K562 (cell line): ENCODE measurements around the gene UBE2S. TPM values are rescaled to one million over a fixed set of nuclear protein-coding genes. Genes with fewer than 3 reads are reported as not detected.
"Not testable (repeated sequence)": the region's sequence is repeated elsewhere in the genome, so short reads cannot be mapped to it uniquely, and the experiment has no call there.

Source experiments
- ATAC-seq: fragments of 200-7000 bp; cut with Tn5 transposase; 3 replicates; pipeline ENCODE4 v1.9.1; 2020; ENCODE audit warnings: moderate library complexity
- Bru-seq: library from RNA; stranded (reverse); fragments of 400-500 nt; gene quantifications from one replicate; lab custom pipeline; 2021; lab: Mats Ljungman, UMichigan
- BruChase-seq, 2 experiments: library from RNA; stranded (reverse); fragments of 400-500 nt; gene quantifications; one replicate each; lab custom pipeline; 2021; lab: Mats Ljungman, UMichigan
- BruUV-seq: library from RNA; stranded (reverse); fragments of 400-500 nt; replicated peaks from 2 replicates; lab custom pipeline; 2021; lab: Mats Ljungman, UMichigan
- CTCF ChIA-PET: fragments of 300-600 bp; formaldehyde crosslinking; extraction: SDS; loops from one replicate; lab custom pipeline; 2021; ENCODE audit warnings: low intra/inter-chr PET ratio; lab: Yijun Ruan, JAX
- POLR2A ChIA-PET: fragments of 300-600, 350-650 bp; sonication (Branson Sonifier 250); formaldehyde crosslinking; extraction: SDS; loops from one replicate; lab custom pipeline; 2021; ENCODE audit warnings: antibody characterized with exemption, inconsistent platforms; lab: Yijun Ruan, JAX
- DNase-seq, 4 experiments: peaks; one replicate each; pipeline versions ENCODE4 v3.0.0 to v3.0.0-alpha.2; 2011 to 2018; ENCODE audit warnings: low spot score in 3 of 4, mixed read lengths in 3 of 4; ENCODE audit errors: extremely low read depth in 1 of 4
- FAIRE-seq: peaks from 2 replicates; lab custom pipeline; 2011; peaks lifted over from hg19 to GRCh38; lab: Jason Lieb, UNC
- H2AFZ ChIP-seq: 2 replicates; pipeline ENCODE4 v1.6.0; 2011; ENCODE audit warnings: low read depth, low read length, control low read depth, inconsistent platforms
- H3K27ac ChIP-seq: fragments of 200-600 bp; 3 replicates; pipeline ENCODE4 v1.8.0; 2011; ENCODE audit warnings: low read depth, mild to moderate bottlenecking, control low read depth, inconsistent platforms, low read length, moderate library complexity, mixed read lengths; ENCODE audit errors: extremely low read depth
- H3K27me3 ChIP-seq, 2 experiments: fragments of 300-600 bp in 1 of 2; 2 replicates in 1 of 2; 3 replicates in 1 of 2; pipeline versions ENCODE4 v1.6.0 to v1.8.0; 2011; ENCODE audit warnings: inconsistent platforms in 2 of 2, low read length in 2 of 2, mild to moderate bottlenecking in 1 of 2, mixed read lengths in 1 of 2, moderate library complexity in 1 of 2; ENCODE audit not compliant: control insufficient read depth in 2 of 2, insufficient read depth in 2 of 2
- H3K36me3 ChIP-seq: fragments of 300-600 bp; 3 replicates; pipeline ENCODE4 v1.8.0; 2011; ENCODE audit warnings: mild to moderate bottlenecking, low read length, inconsistent platforms; ENCODE audit not compliant: control insufficient read depth, insufficient read depth
- H3K4me1 ChIP-seq, 2 experiments: fragments of 200-600 bp in 1 of 2; replicated peaks in 1 of 2; 2 replicates in 1 of 2; 3 replicates in 1 of 2; pipeline versions ENCODE4 v1.5.1 to v1.8.0; 2011; ENCODE audit warnings: inconsistent platforms in 2 of 2, low read length in 2 of 2, mild to moderate bottlenecking in 1 of 2, mixed read lengths in 1 of 2, moderate library complexity in 1 of 2; ENCODE audit not compliant: control insufficient read depth in 2 of 2, insufficient read depth in 2 of 2
- H3K4me2 ChIP-seq: 2 replicates; pipeline ENCODE4 v1.6.1; 2011; ENCODE audit warnings: low read length, control low read depth, inconsistent platforms, mixed read lengths; ENCODE audit not compliant: insufficient read depth
- H3K4me3 ChIP-seq: fragments of 200-600 bp; sonication (generic), shearing (Covaris generic); 2 replicates; pipeline ENCODE4 v1.5.1; 2016; ENCODE audit warnings: control low read depth, inconsistent platforms
- H3K79me2 ChIP-seq: fragments of 200-600 bp; 3 replicates; pipeline ENCODE4 v1.8.0; 2011; ENCODE audit warnings: low read length, inconsistent platforms; ENCODE audit not compliant: control insufficient read depth, insufficient read depth
- H3K9ac ChIP-seq, 2 experiments: 2 replicates each; pipeline versions ENCODE4 v1.6.0 to v1.6.1; 2011; ENCODE audit warnings: low read depth in 2 of 2, low read length in 2 of 2, control low read depth in 1 of 2, inconsistent platforms in 1 of 2, mild to moderate bottlenecking in 1 of 2, mixed read lengths in 1 of 2; ENCODE audit not compliant: insufficient read depth in 1 of 2
- H3K9me1 ChIP-seq: one replicate; pipeline ENCODE4 v1.6.0; 2011; ENCODE audit warnings: inconsistent platforms, mild to moderate bottlenecking, low read length, moderate library complexity; ENCODE audit not compliant: control insufficient read depth, insufficient read depth
- H3K9me3 ChIP-seq: replicated peaks from 2 replicates; pipeline ENCODE4 v1.5.1; 2011; ENCODE audit warnings: low read depth, low read length, inconsistent platforms; ENCODE audit not compliant: control insufficient read depth, insufficient read depth
- H4K20me1 ChIP-seq: replicated peaks from 2 replicates; pipeline ENCODE4 v1.6.1; 2011; ENCODE audit warnings: low read length, inconsistent platforms, mixed read lengths; ENCODE audit not compliant: control insufficient read depth, insufficient read depth
- CCNT2 ChIP-seq: IDR thresholded peaks from 2 replicates; pipeline ENCODE4 v1.6.1; 2011; ENCODE audit warnings: borderline replicate concordance, low read depth, mild to moderate bottlenecking, moderate library complexity, mixed read lengths, low read length; ENCODE audit not compliant: insufficient read length; ENCODE audit errors: extremely low read depth
- CHCHD3 ChIP-seq: fragments of 250-450 bp; sonication (Bioruptor Pico); IDR thresholded peaks from 2 replicates; pipeline ENCODE4 v2.1.2; 2022; ENCODE audit warnings: mild to moderate bottlenecking
- ETS1 ChIP-seq: conservative IDR thresholded peaks from 2 replicates; pipeline ENCODE4 v1.6.1; 2011; ENCODE audit warnings: low read depth, mild to moderate bottlenecking, low read length; ENCODE audit not compliant: control insufficient read depth
- FIP1L1 ChIP-seq: fragments of 200-400 bp; formaldehyde crosslinking; IDR thresholded peaks from 2 replicates; pipeline ENCODE4 v1.6.1; 2018; ENCODE audit warnings: mild to moderate bottlenecking, low read depth, low read length; ENCODE audit not compliant: poor library complexity, severe bottlenecking
- FUS ChIP-seq: fragments of 200-400 bp; formaldehyde crosslinking; optimal IDR thresholded peaks from 2 replicates; pipeline ENCODE3; 2017; ENCODE audit warnings: low read depth, low read length
- KLF1 ChIP-seq: fragments of 450-650 bp; IDR thresholded peaks from 2 replicates; pipeline ENCODE4 v1.6.1; 2016; ENCODE audit warnings: missing genetic modification characterization, missing compliant biosample characterization
- NONO ChIP-seq, 2 experiments: fragments of 200-400 bp in 1 of 2; fragments of 450-650 bp in 1 of 2; formaldehyde crosslinking in 1 of 2; IDR thresholded peaks; 2 replicates each; pipeline ENCODE4 v1.6.1; 2017; ENCODE audit warnings: low read depth in 2 of 2, mild to moderate bottlenecking in 2 of 2, moderate library complexity in 2 of 2, low read length in 1 of 2
- PML ChIP-seq: IDR thresholded peaks from 2 replicates; pipeline ENCODE4 v1.6.1; 2012; ENCODE audit warnings: low read length, inconsistent platforms
- ZBTB7A ChIP-seq: IDR thresholded peaks from 2 replicates; pipeline ENCODE4 v1.6.1; 2011; ENCODE audit warnings: low read depth, mild to moderate bottlenecking, low read length, moderate library complexity, borderline replicate concordance; ENCODE audit not compliant: control insufficient read depth
- ZSCAN29 ChIP-seq: fragments of 450-650 bp; IDR thresholded peaks from 2 replicates; pipeline ENCODE4 v1.6.1; 2017
- WGBS: fragments of 100-300 bp; shearing (Covaris generic); methylation state at CpG from one replicate; pipeline ENCODE4 v1.1.6; 2016; ENCODE audit warnings: low coverage, mixed read lengths; ENCODE audit not compliant: insufficient coverage; ENCODE audit errors: missing lambda C conversion rate; 5-methylcytosine and 5-hydroxymethylcytosine counted together
- in situ Hi-C: fragments of 300-500 bp; cut with MboI; formaldehyde crosslinking; loops from 4 replicates; pipeline ENCODE4 v1.15.0; 2018; ENCODE audit warnings: inconsistent platforms, mixed read lengths
- intact Hi-C: fragments of 100-400 bp; cut with micrococcal nuclease; formaldehyde crosslinking; loops from 2 replicates; pipeline ENCODE4 v1.14.2; 2022
- long read RNA-seq, 3 experiments: library from polyadenylated mRNA in 2 of 3; library from RNA in 1 of 3; unstranded in 2 of 3; stranded (forward) in 1 of 3; transcript quantifications; one replicate each; pipeline ENCODE4 v2.0.0, GENCODE V29; 2019 to 2022
- polyA minus RNA-seq, 3 experiments: library from RNA; depleted of rRNA, polyadenylated mRNA; stranded (reverse); fragments of >200 nt; gene quantifications; 2 replicates each; pipeline ENCODE4 v1.2.3, GENCODE V29; 2011
- polyA plus RNA-seq, 8 experiments: library from polyadenylated mRNA; depleted of rRNA in 4 of 8; stranded (reverse) in 5 of 8; unstranded in 3 of 8; fragments of >200 nt; fragmentation: Nextera tagmentation in 2 of 8; fragmentation: Illumina TruSeq in 1 of 8; extraction: Ambion mirVana in 2 of 8; extraction: Trizol in 1 of 8; gene quantifications; 2 replicates each; pipeline versions ENCODE4 v1.2.1 to v1.2.3, GENCODE V29; 2011 to 2014; ENCODE audit warnings: inconsistent platforms in 1 of 8, missing spikeins in 1 of 8
- total RNA-seq, 7 experiments: library from RNA; depleted of rRNA in 6 of 7; stranded (reverse); fragments of >200 nt in 6 of 7; fragmentation: Illumina TruSeq in 2 of 7; extraction: Trizol in 2 of 7; gene quantifications; 2 replicates each; pipeline versions ENCODE4 v1.2.1 to v1.2.3, GENCODE V29; 2011 to 2021; ENCODE audit warnings: low replicate concordance in 1 of 7

The UBE2S gene
- total RNA-seq (2011; cell fraction: chromatin; rRNA removed; ENCODE audit: low replicate concordance), result 68.3 and 99.1 TPM in 2 replicates
- total RNA-seq (2011; cell fraction: nucleolus; rRNA removed), result 71.6 and 79.7 TPM in 2 replicates
- 67.3 and 159 TPM in 2 replicates for total RNA-seq (2011; cell fraction: nucleoplasm; rRNA removed)
- total RNA-seq (2014; rRNA removed) (959 and 1,305 TPM in 2 replicates), total RNA-seq (2014; rRNA removed; fragmentation: Illumina TruSeq; extraction: Trizol) (35.0 and 65.5 TPM in 2 replicates), total RNA-seq (2015; rRNA removed; fragmentation: Illumina TruSeq; extraction: Trizol) (97.3 and 100 TPM in 2 replicates), total RNA-seq (2021) (390 and 411 TPM in 2 replicates), polyA plus RNA-seq (2011; rRNA removed) (157 and 191 TPM in 2 replicates), polyA plus RNA-seq (2014; fragmentation: Illumina TruSeq; extraction: Trizol) (242 and 275 TPM in 2 replicates), polyA plus RNA-seq (2014; fragmentation: Nextera tagmentation; extraction: Ambion mirVana) (1 to 10 TPM; 1.5 to 1.6 TPM), polyA plus RNA-seq (2014; rRNA removed) (332 and 771 TPM in 2 replicates), polyA minus RNA-seq (2011; rRNA and poly(A)+ RNA removed) (30.0 and 48.2 TPM in 2 replicates), Bru-seq, nascent RNA (percentile 96 among the genes with signal in this experiment), BruChase-seq, experiment 1, labeled RNA remaining after a 2-hour chase (percentile 84 among the genes with signal in this experiment), BruChase-seq, experiment 2, labeled RNA remaining after a 6-hour chase (percentile 84 among the genes with signal in this experiment)
- polyA plus RNA-seq (2011; cell fraction: cytosol; rRNA removed), result 285 and 290 TPM in 2 replicates
- 91.9 and 117 TPM in 2 replicates for polyA plus RNA-seq (2011; cell fraction: nucleus; rRNA removed)
- polyA plus RNA-seq (2012), result 169 and 283 TPM in 2 replicates
- polyA minus RNA-seq (2011; cell fraction: cytosol; rRNA and poly(A)+ RNA removed), result 158 and 212 TPM in 2 replicates
- polyA minus RNA-seq (2011; cell fraction: nucleus; rRNA and poly(A)+ RNA removed), result 18.3 and 33.0 TPM in 2 replicates
- long read RNA-seq, experiment 1, transcript UBE2S-202 (5 exons, 743 nt), result minor isoform, 14 of 1,856 reads
- long read RNA-seq, experiment 1, transcript UBE2S-201 (4 exons, 2,548 nt), result major isoform, 1,659 of 1,856 reads
- long read RNA-seq, experiment 1, partial matches to known transcripts, result 99 of 1,856 reads
- long read RNA-seq, experiment 1, other reads (novel, unspliced or antisense), result 84 of 1,856 reads
- long read RNA-seq, experiment 2, transcript UBE2S-201 (4 exons, 2,548 nt), result major isoform, 493 of 599 reads
- long read RNA-seq, experiment 2, transcript UBE2S-202 (5 exons, 743 nt), result minor isoform, 5 of 599 reads
- long read RNA-seq, experiment 2, partial matches to known transcripts, result 36 of 599 reads
- long read RNA-seq, experiment 2, other reads (novel, unspliced or antisense), result 65 of 599 reads
- long read RNA-seq, experiment 3, transcript UBE2S-201 (4 exons, 2,548 nt), result major isoform, 80 of 93 reads
- long read RNA-seq, experiment 3, partial matches to known transcripts, result 11 of 93 reads
- long read RNA-seq, experiment 3, other reads (novel, unspliced or antisense), result 0 of 93 reads

- H3K9me1 ChIP-seq, in situ Hi-C loops, H3K27me3 ChIP-seq, FAIRE-seq, BruUV-seq, intact Hi-C loops, CTCF ChIA-PET, DNase-seq: not testable (repeated sequence)
- Histone ChIP-seq H3K9me3 (peaks cover 18% of the 10 kb centered on the region), H3K9ac (peak within 1 kb of the TSS; percentile 95 to 99), H4K20me1 (peaks cover 25% of the 10 kb centered on the region), H3K4me1 (peaks cover 19 to 43% of the 10 kb centered on the region in 2 experiments), H3K36me3 (peaks cover 42% of the 10 kb centered on the region), H3K4me2 (peak within 1 kb of the TSS; percentile 96), H3K27ac (peak within 1 kb of the TSS; percentile 100), H3K4me3 (peak within 1 kb of the TSS; percentile 98), H2AFZ (peak within 1 kb of the TSS; percentile 98), H3K79me2 (peaks cover 47% of the 10 kb centered on the region)
- POLR2A ChIA-PET, result interaction anchor here (0.6 to 6.6 kb wide), 50 partner anchors 10 to 766 kb away, joined by 3 to 195 read pairs (median 4); partner anchors contain the start of genes DNAAF3, ISOC2, PPP1R12C and PPP6R1
- ATAC-seq, result peak; percentile 86
- WGBS, result 0% methylated on average over 9 of the region's 36 CpGs
- peak; percentile 82 for TF ChIP-seq PML
- TF ChIP-seq KLF1 (tag), result 0 out of 2 replicates have a peak, but pooled peaks have one; percentile 42
- peak; percentile 90 for TF ChIP-seq FUS
- peak; percentile 69; the same call in 1 of the 2 replicates for TF ChIP-seq ZSCAN29
- TF ChIP-seq ZBTB7A, result 0 out of 2 replicates have a peak, but pooled peaks have one; percentile 1
- peak; percentile 35 for TF ChIP-seq CCNT2
- peak; percentile 98 for TF ChIP-seq FIP1L1
- TF ChIP-seq ETS1, result peak; percentile 76
- peak; percentile 88 to 100 for TF ChIP-seq NONO (IDR thresholded peaks at IDR 0.05; ENCODE audit: low read depth in 2 of 2, low read length in 1 of 2)
- peak; percentile 63; the same call in 1 of the 2 replicates for TF ChIP-seq CHCHD3 (CRISPR knock-in tag)
These were observed at the start of gene UBE2S for GRCh38 chr19:55407550-55407799. TSS of gene UBE2S (minus strand) at chr19:55407788. CDS start at chr19:55407589, 199 bp downstream.
